GM19193 (cell line): ENCODE results near the gene TNXB.
"Not testable (repeated sequence)": the region's sequence is repeated elsewhere in the genome, so short reads cannot be mapped to it uniquely, and the experiment has no call there.

ENCODE experiments used
- POLR2A ChIP-seq: IDR thresholded peaks from 4 replicates; pipeline ENCODE4 v1.6.1; 2011; ENCODE audit not compliant: insufficient read depth, insufficient read length; ENCODE audit errors: extremely low read depth

Gene TNXB

GRCh38 chr6:32037598-32038524, 71.3 kb downstream of the TNXB start, which contains the start of gene CYP21A2:
Gene CYP21A2, plus strand, starts transcription at chr6:32038415. Its CDS starts 8 bp downstream, at chr6:32038423.
- TF ChIP-seq POLR2A, result not testable (repeated sequence)

- not testable (repeated sequence) for TF ChIP-seq POLR2A
Measured at GRCh38 chr6:32014547-32014946, 94.6 kb downstream of the TNXB start, which contains the start of gene C4B. Gene C4B, plus strand, starts transcription at chr6:32014795. Its CDS starts 51 bp downstream, at chr6:32014846.
